ENCODE measurements around the gene USE1. TPM values are rescaled to one million over a fixed set of nuclear protein-coding genes. Genes with fewer than 3 reads are reported as not detected.

The USE1 gene
- total RNA-seq = 29.3 and 29.7 TPM in 2 replicates

GRCh38 chr19:17215127-17215971 is at the start of gene USE1:
Gene USE1, plus strand, starts transcription at chr19:17215357. Its CDS starts 49 bp downstream, at chr19:17215406.

GRCh38 chr19:17226002-17226933 is 11.1 kb downstream of the USE1 start, which contains the start of gene OCEL1:
Gene OCEL1, plus strand, starts transcription at chr19:17226226. Its CDS starts 22 bp downstream, at chr19:17226248.

GRCh38 chr19:17245535-17245984 is 30.4 kb downstream of the USE1 start, which contains the start of gene NR2F6:
Gene NR2F6, minus strand, starts transcription at chr19:17245919. Its CDS starts 699 bp downstream, at chr19:17245220.

GRCh38 chr19:17264641-17264979 is 49.5 kb downstream of the USE1 start, which contains the start of gene USHBP1:
Gene USHBP1, minus strand, starts transcription at chr19:17264745. Its CDS starts 446 bp downstream, at chr19:17264299.

GRCh38 chr19:17266975-17267788 is 52.0 kb downstream of the USE1 start, which contains the start of gene BABAM1:
Gene BABAM1, plus strand, starts transcription at chr19:17267443. Its CDS starts 1,364 bp downstream, at chr19:17268807.

Other genes starting within 250 kb of the USE1 start
- 0.49 and 2.1 TPM in 2 replicates for gene CPAMD8, start 188.5 kb upstream of the USE1 start, total RNA-seq
- gene HAUS8, start 139.9 kb upstream of the USE1 start, total RNA-seq = 1.9 and 3.9 TPM in 2 replicates
- gene MYO9B, start 139.6 kb upstream of the USE1 start, total RNA-seq = 38.1 and 41.2 TPM in 2 replicates
- gene OCEL1, start 10.9 kb downstream of the USE1 start, total RNA-seq = 5.9 and 7.8 TPM in 2 replicates
- 48.0 and 52.5 TPM in 2 replicates for gene NR2F6, start 30.6 kb downstream of the USE1 start, total RNA-seq
- gene USHBP1, start 49.4 kb downstream of the USE1 start, total RNA-seq = 0.25 and 0.44 TPM in 2 replicates
- gene BABAM1, start 52.1 kb downstream of the USE1 start, total RNA-seq = 47.7 and 49.2 TPM in 2 replicates
- gene ANKLE1, start 66.5 kb downstream of the USE1 start, total RNA-seq = 0.12 TPM in 1 of 2 replicates, not detected in the other
- gene ABHD8, start 88.1 kb downstream of the USE1 start, total RNA-seq = 7.2 TPM in 2 replicates
- 98.2 and 107 TPM in 2 replicates for gene MRPL34, start 90.5 kb downstream of the USE1 start, total RNA-seq
- 33.1 and 42.0 TPM in 2 replicates for gene DDA1, start 94.2 kb downstream of the USE1 start, total RNA-seq
- 3.1 and 3.9 TPM in 2 replicates for gene ANO8, start 119.5 kb downstream of the USE1 start, total RNA-seq
- gene GTPBP3, start 122.2 kb downstream of the USE1 start, total RNA-seq = 16.6 and 21.0 TPM in 2 replicates
- gene PLVAP, start 162.0 kb downstream of the USE1 start, total RNA-seq = 0.20 and 0.31 TPM in 2 replicates
- not detected in 2 replicates for gene CCDC194, start 178.8 kb downstream of the USE1 start, total RNA-seq
- 13.6 and 13.7 TPM in 2 replicates for gene BST2, start 190.3 kb downstream of the USE1 start, total RNA-seq
- 52.6 and 53.4 TPM in 2 replicates for gene MVB12A, start 204.7 kb downstream of the USE1 start, total RNA-seq
- gene TMEM221, start 233.3 kb downstream of the USE1 start, total RNA-seq = 0.25 TPM in 1 of 2 replicates, not detected in the other
- not detected in 2 replicates for gene NXNL1, start 245.6 kb downstream of the USE1 start, total RNA-seq

All from cardiac ventricle fibroblast (primary cell).